Endothelial cell of umbilical vein (primary cell): ENCODE results near the gene SUPT3H. TPM values are rescaled to one million over a fixed set of nuclear protein-coding genes. Genes with fewer than 3 reads are reported as not detected.

Experiments
- BruUV-seq: library from RNA; stranded (reverse); fragments of 400-500 nt; replicated peaks from 2 replicates; lab custom pipeline; 2021; lab: Mats Ljungman, UMichigan
- CTCF ChIA-PET: fragments of 300-600, 350-600 bp; sonication (Branson Sonifier 250); formaldehyde crosslinking; loops from one replicate; lab custom pipeline; 2021; ENCODE audit warnings: antibody characterized with exemption, inconsistent platforms; lab: Charles Lee
- POLR2A ChIA-PET: fragments of 300-600, 350-600 bp; sonication (Branson Sonifier 250); formaldehyde crosslinking; loops from one replicate; lab custom pipeline; 2021; ENCODE audit warnings: antibody characterized with exemption, inconsistent platforms; lab: Charles Lee
- DNase-seq: peaks from one replicate; pipeline ENCODE4 v3.0.0-alpha.2; 2011; ENCODE audit warnings: low read depth, low spot score
- FAIRE-seq: peaks from 2 replicates; lab custom pipeline; 2011; peaks lifted over from hg19 to GRCh38; lab: Jason Lieb, UNC
- H2AFZ ChIP-seq: 2 replicates; pipeline ENCODE4 v1.6.0; 2012; ENCODE audit warnings: low read depth, low read length, control low read depth, inconsistent platforms
- H3K27ac ChIP-seq: 2 replicates; pipeline ENCODE4 v1.5.1; 2011; ENCODE audit warnings: low read depth, mild to moderate bottlenecking, control low read depth, low read length, moderate library complexity; ENCODE audit not compliant: insufficient read depth
- H3K27me3 ChIP-seq, 2 experiments: 2 replicates each; pipeline versions ENCODE4 v1.6.0 to v1.6.1; 2011; ENCODE audit warnings: low read length in 2 of 2, mixed read lengths in 1 of 2; ENCODE audit not compliant: control insufficient read depth in 2 of 2, insufficient read depth in 2 of 2
- H3K36me3 ChIP-seq, 2 experiments: 2 replicates in 1 of 2; 3 replicates in 1 of 2; pipeline ENCODE4 v1.5.1; 2011; ENCODE audit warnings: low read length in 2 of 2, mild to moderate bottlenecking in 1 of 2, moderate library complexity in 1 of 2; ENCODE audit not compliant: control insufficient read depth in 2 of 2, insufficient read depth in 2 of 2; ENCODE audit errors: extremely low read depth in 1 of 2
- H3K4me1 ChIP-seq: 3 replicates; pipeline ENCODE4 v1.5.1; 2011; ENCODE audit warnings: mild to moderate bottlenecking, low read length; ENCODE audit not compliant: control insufficient read depth, insufficient read depth; ENCODE audit errors: extremely low read depth
- H3K4me2 ChIP-seq: 2 replicates; pipeline ENCODE4 v1.6.1; 2011; ENCODE audit warnings: low read length, control low read depth, mixed read lengths; ENCODE audit not compliant: insufficient read depth
- H3K4me3 ChIP-seq, 3 experiments: fragments of 200-600 bp in 1 of 3; sonication (generic), shearing (Covaris generic) in 1 of 3; replicated peaks in 1 of 3; 2 replicates each; pipeline ENCODE4 v1.5.1; 2011 to 2016; ENCODE audit warnings: control low read depth in 3 of 3, low read length in 3 of 3, mild to moderate bottlenecking in 2 of 3, inconsistent platforms in 1 of 3, low read depth in 1 of 3, moderate library complexity in 1 of 3; ENCODE audit not compliant: insufficient read depth in 1 of 3
- H3K79me2 ChIP-seq: 2 replicates; pipeline ENCODE4 v1.6.0; 2012; ENCODE audit warnings: low read length, inconsistent platforms; ENCODE audit not compliant: control insufficient read depth, insufficient read depth
- H3K9ac ChIP-seq: replicated peaks from 2 replicates; pipeline ENCODE3; 2011; ENCODE audit warnings: low read length, control low read depth; ENCODE audit not compliant: insufficient read depth; ENCODE audit errors: extremely low read depth
- H3K9me1 ChIP-seq: replicated peaks from 3 replicates; pipeline ENCODE4 v1.6.0; 2011; ENCODE audit warnings: mild to moderate bottlenecking, low read length; ENCODE audit not compliant: control insufficient read depth, insufficient read depth; ENCODE audit errors: extremely low read depth
- H3K9me3 ChIP-seq: replicated peaks from 2 replicates; pipeline ENCODE4 v1.5.1; 2012; ENCODE audit warnings: low read length, inconsistent platforms; ENCODE audit not compliant: control insufficient read depth, insufficient read depth
- H4K20me1 ChIP-seq: replicated peaks from 2 replicates; pipeline ENCODE3; 2011; ENCODE audit warnings: mild to moderate bottlenecking, low read length; ENCODE audit not compliant: control insufficient read depth, insufficient read depth; ENCODE audit errors: extremely low read depth
- EZH2 ChIP-seq: IDR thresholded peaks from 2 replicates; pipeline ENCODE4 v1.6.1; 2012; ENCODE audit warnings: borderline replicate concordance, low read depth, mild to moderate bottlenecking, moderate library complexity, low read length, inconsistent platforms; ENCODE audit not compliant: severe bottlenecking
- FOS ChIP-seq: IDR thresholded peaks from 2 replicates; pipeline ENCODE4 v1.6.1; 2011; ENCODE audit warnings: mild to moderate bottlenecking, low read length, moderate library complexity, borderline replicate concordance; ENCODE audit not compliant: insufficient read depth
- GATA2 ChIP-seq: IDR thresholded peaks from 2 replicates; pipeline ENCODE4 v1.7.0; 2011; ENCODE audit warnings: low read depth, mild to moderate bottlenecking, moderate library complexity, mixed read lengths, low read length; ENCODE audit not compliant: insufficient read length, insufficient read depth
- JUN ChIP-seq: IDR thresholded peaks from 2 replicates; pipeline ENCODE4 v1.6.1; 2011; ENCODE audit warnings: borderline replicate concordance, low read depth; ENCODE audit not compliant: insufficient read length, insufficient read depth
- MYC ChIP-seq: IDR thresholded peaks from one replicate; pipeline ENCODE4 v1.6.1; 2011; ENCODE audit warnings: mild to moderate bottlenecking, low read depth, low read length
- POLR2A ChIP-seq: IDR thresholded peaks from 2 replicates; pipeline ENCODE4 v1.6.1; 2012; ENCODE audit warnings: low read depth, mild to moderate bottlenecking, control low read depth, low read length
- POLR2AphosphoS5 ChIP-seq: IDR thresholded peaks from 2 replicates; pipeline ENCODE4 v1.6.1; 2012; ENCODE audit warnings: low read depth, mild to moderate bottlenecking, control low read depth, low read length, moderate library complexity; ENCODE audit not compliant: insufficient read depth
- dilution Hi-C: fragments of 300-500 bp; cut with MboI; formaldehyde crosslinking; loops from one replicate; pipeline ENCODE4 v1.15.0; 2019; ENCODE audit warnings: low sequenced_read_pairs; ENCODE audit not compliant: extremely low pct_ligation_motif_present
- intact Hi-C: fragments of 100-400 bp; cut with micrococcal nuclease; formaldehyde crosslinking; loops from one replicate; pipeline ENCODE4 v1.10.0; 2022
- polyA plus RNA-seq, 4 experiments: library from polyadenylated mRNA; depleted of rRNA in 3 of 4; stranded (reverse) in 3 of 4; unstranded in 1 of 4; fragments of >200 nt; gene quantifications; 2 replicates each; pipeline versions ENCODE4 v1.2.1 to v1.2.3, GENCODE V29; 2011 to 2012; ENCODE audit warnings: missing spikeins in 1 of 4
- total RNA-seq: library from RNA; stranded (reverse); gene quantifications from 2 replicates; pipeline ENCODE4 v1.2.3, GENCODE V29; 2021
- TF ChIP-seq, protein P1 (sequence below), 2 donors: IDR thresholded peaks; 1 replicate in 1 of 2; 2 replicates in 1 of 2; pipeline ENCODE4 v1.5.1; 2011; ENCODE audit warnings: low read length in 2 of 2, mild to moderate bottlenecking in 2 of 2, moderate library complexity in 2 of 2, control low read depth in 1 of 2, inconsistent platforms in 1 of 2, low read depth in 1 of 2; ENCODE audit not compliant: insufficient read depth in 1 of 2; ENCODE audit errors: extremely low read depth in 1 of 2
- TF ChIP-seq, protein P2 (sequence below): IDR thresholded peaks from 2 replicates; pipeline ENCODE4 v1.6.1; 2011; ENCODE audit not compliant: insufficient read depth, insufficient read length

Gene SUPT3H
- total and polyA plus RNA-seq, 2 donors (not counting 3 experiments of a cell fraction or from before 2014, with no cell fraction given), result 8.3 to 9.8 TPM

DNA sequence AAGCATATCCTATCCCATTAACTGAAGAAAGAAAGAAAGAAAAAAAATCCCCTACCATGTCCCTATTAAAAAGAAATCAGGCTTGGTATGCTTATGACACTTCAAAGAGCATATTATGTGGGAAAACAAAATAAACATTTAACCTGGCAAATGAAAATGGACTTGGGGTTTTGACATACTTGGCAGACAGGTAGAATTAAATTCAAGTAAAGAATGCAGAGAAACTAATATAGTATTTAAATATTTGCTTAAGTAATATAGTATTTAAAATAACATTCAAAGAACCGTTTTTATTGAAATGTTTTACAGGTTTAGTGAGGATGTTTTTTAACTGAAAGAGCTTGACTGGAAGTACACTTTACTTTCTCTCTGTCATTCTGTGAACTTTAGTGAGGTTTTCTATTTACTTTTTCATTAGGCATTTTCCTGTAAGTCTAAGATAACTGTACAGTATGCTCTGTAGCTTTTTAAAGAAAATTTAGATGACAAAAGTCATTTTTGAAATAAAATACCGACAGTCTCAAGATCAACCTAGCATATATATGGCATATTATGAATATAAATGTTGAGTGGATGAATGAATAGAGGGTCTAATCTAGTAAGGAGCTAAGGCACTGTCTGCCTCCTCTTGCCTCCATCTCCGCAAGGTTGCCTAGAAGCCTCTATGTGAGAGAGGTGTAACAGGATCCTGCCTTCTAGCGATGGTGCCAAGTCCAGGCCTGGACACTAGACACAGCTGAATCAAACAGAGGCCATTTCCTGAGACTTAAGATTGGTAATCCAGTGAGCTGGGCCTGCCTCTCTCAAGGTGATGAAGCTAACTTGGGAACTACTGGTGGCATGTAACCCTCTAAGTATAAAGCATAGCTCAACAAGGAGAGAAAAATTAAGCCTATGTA lies 394.0 kb downstream of the SUPT3H start:
- H3K4me3 ChIP-seq, result no peak overlapping the region
- no peaks in the 10 kb centered on the region for H3K36me3 ChIP-seq
- BruUV-seq, result no TSS peak
- FAIRE-seq (no peak), DNase-seq (no peak)
- no peaks in the 10 kb centered on the region for H3K79me2 ChIP-seq
- ChIA-PET CTCF (interaction anchor here (0.5 to 2.0 kb wide), 3 partner anchors 11 to 64 kb away, joined by 3 to 8 read pairs (median 3); no protein-coding TSS in a partner anchor), POLR2A (no interaction called here)
- H3K27me3 ChIP-seq, result no peaks in the 10 kb centered on the region
- no peaks in the 10 kb centered on the region for H4K20me1 ChIP-seq
- intact Hi-C loops (no loop called here), dilution Hi-C loops (no loop called here)
- H2AFZ ChIP-seq, result no peak overlapping the region
- H3K9ac ChIP-seq, result no peak overlapping the region
- H3K4me1 ChIP-seq, result no peaks in the 10 kb centered on the region
- H3K4me2 ChIP-seq, result no peak overlapping the region
- no peaks in the 10 kb centered on the region for H3K9me3 ChIP-seq
- H3K9me1 ChIP-seq, result peaks cover 3% of the 10 kb centered on the region
- H3K27ac ChIP-seq, result no peak overlapping the region
- TF ChIP-seq POLR2A, result no peak
- TF ChIP-seq, protein P1, sequence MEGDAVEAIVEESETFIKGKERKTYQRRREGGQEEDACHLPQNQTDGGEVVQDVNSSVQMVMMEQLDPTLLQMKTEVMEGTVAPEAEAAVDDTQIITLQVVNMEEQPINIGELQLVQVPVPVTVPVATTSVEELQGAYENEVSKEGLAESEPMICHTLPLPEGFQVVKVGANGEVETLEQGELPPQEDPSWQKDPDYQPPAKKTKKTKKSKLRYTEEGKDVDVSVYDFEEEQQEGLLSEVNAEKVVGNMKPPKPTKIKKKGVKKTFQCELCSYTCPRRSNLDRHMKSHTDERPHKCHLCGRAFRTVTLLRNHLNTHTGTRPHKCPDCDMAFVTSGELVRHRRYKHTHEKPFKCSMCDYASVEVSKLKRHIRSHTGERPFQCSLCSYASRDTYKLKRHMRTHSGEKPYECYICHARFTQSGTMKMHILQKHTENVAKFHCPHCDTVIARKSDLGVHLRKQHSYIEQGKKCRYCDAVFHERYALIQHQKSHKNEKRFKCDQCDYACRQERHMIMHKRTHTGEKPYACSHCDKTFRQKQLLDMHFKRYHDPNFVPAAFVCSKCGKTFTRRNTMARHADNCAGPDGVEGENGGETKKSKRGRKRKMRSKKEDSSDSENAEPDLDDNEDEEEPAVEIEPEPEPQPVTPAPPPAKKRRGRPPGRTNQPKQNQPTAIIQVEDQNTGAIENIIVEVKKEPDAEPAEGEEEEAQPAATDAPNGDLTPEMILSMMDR (IDR thresholded peaks at IDR 0.05; ENCODE audit: extremely low read depth in 1 of 2, insufficient read depth in 1 of 2, low read depth in 1 of 2, low read length in 2 of 2), result no peak
- no peak for TF ChIP-seq JUN
- no peak for TF ChIP-seq GATA2
- no peak for TF ChIP-seq POLR2AphosphoS5
- TF ChIP-seq MYC, result no peak
- no peak for TF ChIP-seq EZH2
- TF ChIP-seq, protein P2, sequence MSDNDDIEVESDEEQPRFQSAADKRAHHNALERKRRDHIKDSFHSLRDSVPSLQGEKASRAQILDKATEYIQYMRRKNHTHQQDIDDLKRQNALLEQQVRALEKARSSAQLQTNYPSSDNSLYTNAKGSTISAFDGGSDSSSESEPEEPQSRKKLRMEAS, result no peak
- TF ChIP-seq FOS, result no peak
